ENCODE measurements around the gene SCRT2.

SCRT2 gene

GRCh38 chr20:669573-669972, 6.0 kb downstream of the SCRT2 start:
- no peak for DNase-seq

DNA sequence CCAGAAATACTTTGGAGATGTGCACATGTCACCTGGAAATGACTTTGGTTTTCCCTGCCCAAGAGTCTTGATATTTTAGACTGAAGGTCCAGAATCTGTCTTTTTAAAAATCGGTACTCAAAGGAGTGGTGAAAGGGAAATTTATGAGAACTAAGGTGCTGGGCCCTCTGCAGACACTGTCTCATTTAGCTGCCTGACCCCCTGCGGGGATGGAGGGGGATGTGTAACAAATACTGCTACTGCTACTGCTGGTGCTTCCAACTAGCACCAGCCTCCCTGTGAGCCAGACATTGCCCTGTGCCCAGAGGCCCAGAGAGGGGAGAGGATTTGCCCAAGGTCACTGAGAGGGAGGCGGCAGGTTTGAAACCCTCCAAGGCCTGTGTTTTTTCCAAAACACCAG, 7.0 kb downstream of the SCRT2 start:
- no peak for DNase-seq

- DNase-seq = no peak
Measured at GRCh38 chr20:668050-668449, 7.6 kb downstream of the SCRT2 start.

- no peak for DNase-seq
Measured at GRCh38 chr20:667351-668034, 8.1 kb downstream of the SCRT2 start.

DNA sequence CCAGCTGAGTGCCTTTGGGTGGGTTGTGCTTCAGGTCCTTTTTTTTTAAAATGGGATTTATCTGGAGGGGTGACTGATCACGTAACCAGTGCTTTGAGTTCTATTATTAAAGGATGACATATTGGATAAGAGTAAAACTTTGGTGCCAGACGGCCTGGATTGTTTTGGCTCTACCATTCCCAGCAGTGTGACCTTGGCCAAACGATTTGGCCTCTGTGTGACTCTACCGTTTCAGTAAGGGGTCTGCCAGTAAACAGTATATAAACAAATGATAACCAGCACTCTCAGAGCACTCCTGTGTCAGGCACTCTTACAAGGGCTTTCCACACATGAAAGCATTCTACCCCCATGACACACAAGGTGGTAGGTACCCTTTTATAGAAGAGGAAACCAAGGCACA, 8.7 kb downstream of the SCRT2 start:
- DNase-seq = no peak

GRCh38 chr20:665276-665675, 10.3 kb downstream of the SCRT2 start:
- DNase-seq = no peak

DNA sequence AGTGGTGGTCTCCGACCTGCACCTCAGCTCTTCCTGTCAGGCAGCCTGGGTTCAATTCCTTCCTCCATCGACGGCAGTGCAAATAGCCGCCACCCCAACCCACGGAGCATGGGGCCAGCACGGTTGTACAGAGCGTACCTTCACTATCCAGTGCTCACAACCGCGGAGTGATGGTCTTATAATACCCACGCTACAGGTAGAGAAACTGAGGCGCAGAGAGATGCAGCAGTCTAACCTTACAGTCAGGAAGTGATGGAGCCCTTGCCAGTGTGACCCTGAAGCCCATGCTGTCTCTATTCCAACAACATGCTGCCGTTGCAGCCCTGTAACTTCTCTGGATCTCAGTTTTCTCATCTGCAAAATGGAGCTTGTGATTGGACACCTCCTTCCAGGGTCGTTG, 11.0 kb downstream of the SCRT2 start:
- DNase-seq = no peak

- DNase-seq = no peak
Measured at GRCh38 chr20:664151-664550, 11.5 kb downstream of the SCRT2 start.

DNA sequence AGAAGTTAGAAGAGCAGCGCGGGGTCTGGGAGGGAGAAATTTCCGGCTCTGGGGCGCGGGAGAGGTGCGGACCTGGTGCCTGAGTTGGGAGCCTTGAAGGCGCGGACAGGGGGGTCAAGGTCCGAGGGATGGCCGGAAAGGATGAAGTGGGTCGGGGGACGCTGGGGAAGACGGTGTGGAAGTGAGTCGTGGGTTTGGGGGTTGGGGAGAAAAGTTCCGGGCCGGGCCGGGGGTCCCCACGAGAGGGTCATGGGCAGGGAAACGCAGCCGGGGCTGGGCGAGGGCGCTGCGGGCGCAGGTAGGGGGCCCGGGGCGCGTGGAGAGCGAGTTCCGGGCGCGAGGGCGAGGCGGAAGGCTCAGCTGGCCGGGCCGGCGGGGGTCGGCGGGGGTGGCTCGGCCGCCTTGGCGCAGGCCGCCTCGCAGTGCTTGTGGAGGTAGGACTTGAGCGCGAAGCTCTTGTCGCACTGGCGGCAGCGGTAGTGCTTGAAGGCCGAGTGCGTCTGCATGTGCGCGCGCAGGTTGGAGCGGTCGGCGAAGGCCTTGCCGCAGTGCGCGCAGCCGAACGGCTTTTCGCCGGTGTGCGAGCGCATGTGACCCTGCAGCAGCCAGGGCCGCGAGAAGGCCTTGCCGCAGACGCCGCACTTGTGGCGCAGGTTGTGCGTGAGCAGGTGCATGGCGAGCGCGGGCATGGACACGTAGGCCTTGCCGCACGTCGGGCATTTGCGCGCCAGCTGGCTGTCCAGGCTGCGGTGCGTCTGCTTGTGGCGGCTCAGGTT, 12.1 kb downstream of the SCRT2 start:
- no peak for DNase-seq

DNA sequence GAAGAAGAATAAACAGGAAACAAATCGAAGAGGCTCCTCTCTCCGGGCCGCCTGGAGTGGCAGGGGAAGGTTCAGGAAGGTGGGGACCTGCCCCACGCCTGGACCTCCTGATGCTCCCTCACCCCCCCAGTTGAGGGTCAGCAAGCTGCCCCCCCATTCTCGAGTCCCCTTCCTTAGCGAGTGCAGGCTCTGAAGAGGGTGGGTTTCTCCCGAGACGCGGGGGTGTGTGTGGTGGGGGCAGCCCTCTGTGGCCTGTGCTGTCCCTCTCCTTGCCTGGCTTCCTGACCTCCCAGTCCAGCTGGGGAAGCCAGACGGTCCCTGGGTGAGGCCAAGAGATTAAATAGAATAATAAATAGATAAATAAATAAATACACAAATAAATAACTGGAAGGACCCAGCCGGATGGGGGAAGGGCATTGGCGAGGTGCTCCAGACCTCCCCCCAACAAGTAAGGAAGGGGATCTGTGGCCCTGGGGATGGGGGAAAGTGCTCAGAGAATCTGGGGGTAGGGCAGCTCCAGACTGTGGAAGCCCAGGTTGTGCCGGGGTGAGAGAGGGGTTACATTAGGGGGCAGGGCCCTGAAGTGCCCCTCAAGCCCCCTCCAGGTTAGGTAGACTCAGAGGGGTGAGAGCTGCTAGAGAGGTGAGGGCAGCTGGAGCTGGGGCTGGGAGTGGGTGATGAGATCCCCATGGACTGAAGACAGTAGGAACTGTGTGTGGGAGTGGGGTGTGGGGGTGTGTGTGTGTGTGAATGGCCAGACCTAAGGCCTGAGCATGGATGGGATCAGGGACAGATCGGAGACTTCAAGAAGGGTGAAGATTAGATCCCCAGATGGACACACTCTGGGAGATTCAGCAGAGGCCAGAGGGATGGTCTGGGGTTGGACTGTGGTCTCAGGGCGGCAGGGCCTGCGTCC, 13.1 kb downstream of the SCRT2 start:
- DNase-seq = no peak

DNA sequence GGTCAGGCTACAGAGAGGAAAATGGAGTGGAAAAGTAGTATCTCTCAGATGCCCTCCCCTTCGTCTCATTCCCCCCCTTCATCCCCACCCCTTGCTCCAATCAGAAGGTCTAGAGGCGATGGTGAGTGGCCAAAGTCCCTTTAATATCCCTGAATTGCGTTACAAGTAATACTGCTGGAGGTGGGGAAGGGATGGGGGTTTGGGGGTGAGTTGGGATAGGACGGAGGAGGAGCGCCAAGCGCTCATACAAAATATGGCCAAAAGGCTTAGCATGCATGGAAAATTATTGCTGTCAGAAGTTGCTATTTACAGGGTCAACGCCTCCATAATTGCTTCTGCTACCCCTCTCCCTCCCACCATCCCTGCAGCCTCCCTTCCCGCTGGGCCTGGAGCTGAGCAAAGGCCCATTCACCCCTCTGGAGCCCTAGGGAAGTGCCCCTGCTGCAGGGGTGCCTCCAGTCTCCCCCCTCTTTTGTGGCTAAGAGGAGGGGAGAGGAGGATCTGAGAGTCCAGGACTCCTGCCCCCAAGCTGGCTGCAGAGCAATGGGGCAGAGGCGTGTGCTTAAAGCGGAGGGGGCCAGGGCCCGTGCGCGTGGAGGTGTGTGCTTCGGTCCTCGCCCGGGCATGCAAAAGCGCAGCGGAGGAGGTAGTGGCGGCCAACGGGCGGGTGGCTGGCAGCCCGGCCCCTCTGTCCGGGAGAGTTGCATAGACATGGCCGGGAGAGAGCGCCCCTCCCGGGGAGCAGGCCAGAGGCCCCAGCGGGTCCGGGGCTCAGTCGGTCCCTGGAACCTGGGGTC, 13.9 kb downstream of the SCRT2 start:
- DNase-seq = no peak

GRCh38 chr20:658731-659291, 16.8 kb downstream of the SCRT2 start:
- DNase-seq = no peak

GRCh38 chr20:658202-658601, 17.4 kb downstream of the SCRT2 start:
- no peak for DNase-seq

GRCh38 chr20:655726-656624, 19.6 kb downstream of the SCRT2 start:
- no peak for DNase-seq

DNA sequence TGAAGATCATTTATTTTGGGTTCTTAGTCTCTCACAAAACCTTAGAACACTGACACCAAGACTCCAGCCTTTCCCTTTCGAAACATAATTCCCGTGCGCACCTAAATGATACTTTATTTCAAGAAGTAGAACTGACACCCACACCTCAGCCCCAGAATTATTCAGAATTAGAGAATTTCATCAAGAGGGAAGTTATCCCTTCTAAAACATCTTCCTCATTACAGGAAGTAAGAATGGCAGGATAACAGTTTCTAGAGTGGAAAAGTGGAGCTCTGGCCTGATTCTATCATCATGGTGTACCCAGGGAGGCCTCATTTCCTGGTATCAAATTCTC, 21.2 kb downstream of the SCRT2 start:
- DNase-seq = no peak

DNA sequence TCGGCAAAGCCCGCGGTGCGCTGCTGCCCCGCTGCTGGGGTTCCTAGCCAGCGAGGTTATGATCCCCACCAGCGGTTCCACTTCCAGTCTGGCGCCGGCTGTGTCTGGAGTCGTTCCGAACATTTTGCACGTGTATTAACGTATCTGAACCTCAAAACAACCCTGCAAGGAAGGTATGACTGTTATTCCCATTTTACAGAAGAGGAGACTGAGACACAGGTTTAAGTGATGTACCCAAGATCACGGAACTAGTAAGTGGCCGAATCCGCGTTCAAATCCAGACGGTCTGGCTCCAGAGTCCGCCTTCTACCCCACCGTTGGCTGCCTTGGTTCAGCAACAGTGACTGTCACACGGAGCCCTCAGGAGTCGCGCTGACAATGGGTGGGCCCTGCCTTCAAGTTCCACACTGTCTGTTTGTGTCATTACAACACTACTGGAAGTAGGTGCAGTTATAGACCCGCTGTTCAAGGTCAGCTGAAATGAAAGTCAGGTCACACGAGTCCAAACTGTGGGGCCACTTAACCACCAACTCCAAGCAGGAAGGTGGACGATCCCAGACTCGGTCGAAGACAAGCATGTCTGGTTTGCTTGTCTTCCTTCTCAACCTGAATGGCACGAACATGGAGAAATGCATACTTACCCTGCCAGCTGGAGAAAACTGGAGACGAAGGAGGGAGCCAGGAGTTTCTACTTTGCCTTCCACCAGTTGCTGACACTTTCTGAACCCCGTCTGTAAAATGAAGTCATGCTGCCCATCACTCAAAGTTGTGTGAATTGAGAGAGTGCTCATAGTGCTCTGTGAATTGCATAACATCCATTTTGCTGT, 21.8 kb downstream of the SCRT2 start:
- DNase-seq = no peak

DNA sequence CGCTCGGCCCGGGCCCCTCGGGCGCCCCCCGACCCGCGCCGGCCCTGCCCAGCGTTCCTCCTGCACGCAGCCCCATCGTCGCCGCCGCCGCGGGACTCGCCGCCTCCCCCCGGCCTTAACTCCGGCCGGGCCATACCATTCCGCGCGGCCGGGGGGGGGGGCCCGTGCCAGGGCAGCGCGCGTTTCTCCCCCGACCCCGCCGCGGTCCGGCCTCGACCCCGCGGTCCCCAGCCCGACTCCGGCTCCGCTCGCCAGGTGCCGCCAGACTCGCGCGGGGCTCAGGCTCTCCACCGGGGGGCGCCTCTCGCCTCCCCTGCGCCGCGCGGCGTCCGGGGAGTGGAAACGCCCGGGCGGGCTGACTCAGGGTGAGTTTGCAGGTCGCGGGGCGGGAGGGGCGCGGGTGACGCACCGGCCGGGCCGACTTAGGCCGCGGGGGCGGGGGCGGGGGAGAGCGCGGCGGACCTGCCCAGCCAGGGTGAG, 22.5 kb downstream of the SCRT2 start, which contains the start of gene SRXN1:
Gene SRXN1 (minus strand): TSS at position 91 of the 480 bp plus-strand sequence. CDS start 15 bp downstream, at position 76.
- peak; percentile 15 for DNase-seq

DNA sequence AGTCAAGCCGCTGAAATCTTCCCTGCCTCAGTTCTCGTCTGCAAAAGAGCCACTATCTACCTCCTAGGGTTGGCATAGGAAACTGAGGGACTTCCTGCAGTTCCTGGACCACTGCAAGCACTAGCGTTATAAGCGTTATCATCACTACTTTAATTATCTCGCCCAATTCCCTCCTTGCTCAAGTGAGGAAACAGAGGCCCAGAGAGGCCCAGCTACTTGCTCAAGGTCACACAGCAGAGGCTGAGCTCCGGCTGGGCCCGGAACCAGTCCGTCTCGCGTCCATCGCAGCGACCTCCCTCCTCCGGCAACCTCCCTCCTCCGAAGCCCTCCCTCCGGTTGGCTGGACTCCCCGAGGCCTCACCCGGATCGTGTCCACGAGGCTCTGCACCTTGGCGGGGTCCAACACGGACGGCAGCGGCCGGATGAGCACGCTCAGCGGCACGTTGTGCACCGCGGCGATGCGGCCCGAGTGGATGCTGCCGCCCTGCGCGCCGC, 22.9 kb downstream of the SCRT2 start:
- DNase-seq = no peak

- no peak for DNase-seq
Measured at GRCh38 chr20:651713-652614, 23.6 kb downstream of the SCRT2 start.
